Transverse colon (tissue), 4 donors: ENCODE measurements around the gene ANKS3.

Experiments
- CTCF ChIP-seq, 5 experiments: fragments of 200-600 bp in 3 of 5; fragments of 450-650 bp in 2 of 5; sonication (generic) in 3 of 5; IDR thresholded peaks; 1 replicate in 2 of 5; 2 replicates in 3 of 5; pipeline ENCODE4 v1.5.1; 2016 to 2017; ENCODE audit warnings: antibody characterized with exemption in 5 of 5, inconsistent platforms in 3 of 5, mild to moderate bottlenecking in 2 of 5, moderate library complexity in 1 of 5
- POLR2A ChIP-seq: fragments of 450-650 bp; IDR thresholded peaks from one replicate; pipeline ENCODE4 v1.6.1; 2016; ENCODE audit warnings: antibody characterized with exemption, mild to moderate bottlenecking, moderate library complexity
- POLR2AphosphoS5 ChIP-seq, 3 donors: sonication (generic); formaldehyde crosslinking; IDR thresholded peaks; one replicate each; pipeline ENCODE4 v1.6.1; 2016; ENCODE audit warnings: antibody characterized with exemption in 3 of 3

- TF ChIP-seq CTCF (IDR thresholded peaks at IDR 0.05) = no peak
- TF ChIP-seq POLR2AphosphoS5 (IDR thresholded peaks at IDR 0.05) = no peak
- no peak for TF ChIP-seq POLR2A
Observed at GRCh38 chr16:4762205-4762604, 28.1 kb upstream of the ANKS3 start.
